ENCODE data around the gene NUDT11.
"Not testable (repeated sequence)": the region's sequence is repeated elsewhere in the genome, so short reads cannot be mapped to it uniquely, and the experiment has no call there.

DNA sequence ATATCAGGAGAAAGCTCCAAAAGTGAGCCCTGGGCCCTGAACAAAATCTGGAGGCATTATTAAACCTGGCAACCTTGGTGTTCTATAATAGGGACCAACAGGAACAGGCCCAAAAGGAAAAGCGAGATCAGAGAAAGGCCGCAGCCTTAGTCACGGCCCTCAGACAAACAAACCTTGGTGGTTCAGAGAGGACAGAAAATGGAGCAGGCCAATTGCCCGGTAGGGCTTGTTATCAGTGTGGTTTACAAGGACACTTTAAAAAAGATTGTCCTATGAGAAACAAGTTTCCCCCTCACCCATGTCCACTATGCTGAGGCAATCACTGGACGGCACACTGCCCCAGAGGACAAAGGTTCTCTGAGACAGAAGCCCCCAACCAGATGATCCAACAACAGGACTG, 14.0 kb downstream of the NUDT11 start:
- TF ChIP-seq, protein P1, sequence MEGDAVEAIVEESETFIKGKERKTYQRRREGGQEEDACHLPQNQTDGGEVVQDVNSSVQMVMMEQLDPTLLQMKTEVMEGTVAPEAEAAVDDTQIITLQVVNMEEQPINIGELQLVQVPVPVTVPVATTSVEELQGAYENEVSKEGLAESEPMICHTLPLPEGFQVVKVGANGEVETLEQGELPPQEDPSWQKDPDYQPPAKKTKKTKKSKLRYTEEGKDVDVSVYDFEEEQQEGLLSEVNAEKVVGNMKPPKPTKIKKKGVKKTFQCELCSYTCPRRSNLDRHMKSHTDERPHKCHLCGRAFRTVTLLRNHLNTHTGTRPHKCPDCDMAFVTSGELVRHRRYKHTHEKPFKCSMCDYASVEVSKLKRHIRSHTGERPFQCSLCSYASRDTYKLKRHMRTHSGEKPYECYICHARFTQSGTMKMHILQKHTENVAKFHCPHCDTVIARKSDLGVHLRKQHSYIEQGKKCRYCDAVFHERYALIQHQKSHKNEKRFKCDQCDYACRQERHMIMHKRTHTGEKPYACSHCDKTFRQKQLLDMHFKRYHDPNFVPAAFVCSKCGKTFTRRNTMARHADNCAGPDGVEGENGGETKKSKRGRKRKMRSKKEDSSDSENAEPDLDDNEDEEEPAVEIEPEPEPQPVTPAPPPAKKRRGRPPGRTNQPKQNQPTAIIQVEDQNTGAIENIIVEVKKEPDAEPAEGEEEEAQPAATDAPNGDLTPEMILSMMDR (conservative IDR thresholded peaks at IDR 0.05 in 1 of 2, IDR thresholded peaks at IDR 0.05 in 1 of 2; ENCODE audit: low read depth in 1 of 2, low read length in 2 of 2) = not testable (repeated sequence)
- not testable (repeated sequence) for TF ChIP-seq EZH2 (IDR thresholded peaks at IDR 0.05; ENCODE audit: low read length, missing control alignments)
